Smooth muscle cell (in vitro differentiated cells): ENCODE results near the gene BLOC1S6. TPM values are rescaled to one million over a fixed set of nuclear protein-coding genes. Genes with fewer than 3 reads are reported as not detected.

Experiments used
- DNase-seq: peaks from one replicate; lab custom pipeline; 2025; ENCODE audit not compliant: unreplicated experiment; lab: John Stamatoyannopoulos, UW
- H2AFZ ChIP-seq: fragments of 200-600 bp; sonication (generic); 2 replicates; pipeline ENCODE4 v1.6.0; 2016; ENCODE audit warnings: antibody characterized with exemption, low read depth, mild to moderate bottlenecking
- H3F3A ChIP-seq: fragments of 200-600 bp; sonication (generic); 2 replicates; pipeline ENCODE4 v1.6.0; 2017; ENCODE audit warnings: antibody characterized with exemption, low read depth
- H3K27ac ChIP-seq: fragments of 200-600 bp; sonication (generic); 2 replicates; pipeline ENCODE4 v1.5.1; 2016; ENCODE audit warnings: low read depth, mild to moderate bottlenecking
- H3K27me3 ChIP-seq: fragments of 200-600 bp; sonication (generic); 2 replicates; pipeline ENCODE4 v1.6.1; 2016; ENCODE audit warnings: low read depth, mild to moderate bottlenecking
- H3K36me3 ChIP-seq: fragments of 200-600 bp; sonication (generic); 2 replicates; pipeline ENCODE4 v1.5.1; 2016; ENCODE audit warnings: low read depth
- H3K4me1 ChIP-seq: fragments of 200-600 bp; sonication (generic); 2 replicates; pipeline ENCODE4 v1.5.1; 2016; ENCODE audit warnings: low read depth
- H3K4me2 ChIP-seq: fragments of 200-600 bp; sonication (generic); 2 replicates; pipeline ENCODE4 v1.6.0; 2016; ENCODE audit warnings: mild to moderate bottlenecking
- H3K4me3 ChIP-seq: fragments of 200-600 bp; sonication (generic); 2 replicates; pipeline ENCODE4 v1.5.1; 2016; ENCODE audit warnings: mild to moderate bottlenecking
- H3K79me2 ChIP-seq: fragments of 200-600 bp; sonication (generic); 2 replicates; pipeline ENCODE4 v1.6.0; 2016; ENCODE audit warnings: low read depth, mild to moderate bottlenecking
- H3K9ac ChIP-seq: fragments of 200-600 bp; sonication (generic); 2 replicates; pipeline ENCODE4 v1.6.0; 2016; ENCODE audit warnings: low read depth
- H3K9me3 ChIP-seq: fragments of 200-600 bp; sonication (generic); replicated peaks from 2 replicates; pipeline ENCODE4 v1.5.1; 2016; ENCODE audit warnings: low read depth
- H4K20me1 ChIP-seq: fragments of 200-600 bp; sonication (generic); 2 replicates; pipeline ENCODE4 v1.6.0; 2016; ENCODE audit warnings: low read depth
- WGBS: methylation state at CpG from one replicate; pipeline ENCODE4 v1.1.7; 2016; ENCODE audit warnings: low lambda C conversion rate; 5-methylcytosine and 5-hydroxymethylcytosine counted together
- polyA plus RNA-seq: library from polyadenylated mRNA; unstranded; fragments of >200 nt; fragmentation: Nextera tagmentation; extraction: Ambion mirVana; gene quantifications from 2 replicates; pipeline ENCODE4 v1.2.1, GENCODE V29; 2016
- total RNA-seq: library from RNA; depleted of rRNA; stranded (reverse); fragments of >200 nt; gene quantifications from 2 replicates; pipeline ENCODE4 v1.2.3, GENCODE V29; 2014
- TF ChIP-seq, protein P1 (sequence below): fragments of 200-600 bp; sonication (generic); IDR thresholded peaks from 2 replicates; pipeline ENCODE4 v1.5.1; 2017; ENCODE audit warnings: borderline replicate concordance, mild to moderate bottlenecking, antibody characterized with exemption; ENCODE audit not compliant: insufficient read depth, poor library complexity, severe bottlenecking

BLOC1S6 gene
- total and polyA plus RNA-seq, 2 experiments from 2014 or later = 34.8 to 50.3 TPM

DNA sequence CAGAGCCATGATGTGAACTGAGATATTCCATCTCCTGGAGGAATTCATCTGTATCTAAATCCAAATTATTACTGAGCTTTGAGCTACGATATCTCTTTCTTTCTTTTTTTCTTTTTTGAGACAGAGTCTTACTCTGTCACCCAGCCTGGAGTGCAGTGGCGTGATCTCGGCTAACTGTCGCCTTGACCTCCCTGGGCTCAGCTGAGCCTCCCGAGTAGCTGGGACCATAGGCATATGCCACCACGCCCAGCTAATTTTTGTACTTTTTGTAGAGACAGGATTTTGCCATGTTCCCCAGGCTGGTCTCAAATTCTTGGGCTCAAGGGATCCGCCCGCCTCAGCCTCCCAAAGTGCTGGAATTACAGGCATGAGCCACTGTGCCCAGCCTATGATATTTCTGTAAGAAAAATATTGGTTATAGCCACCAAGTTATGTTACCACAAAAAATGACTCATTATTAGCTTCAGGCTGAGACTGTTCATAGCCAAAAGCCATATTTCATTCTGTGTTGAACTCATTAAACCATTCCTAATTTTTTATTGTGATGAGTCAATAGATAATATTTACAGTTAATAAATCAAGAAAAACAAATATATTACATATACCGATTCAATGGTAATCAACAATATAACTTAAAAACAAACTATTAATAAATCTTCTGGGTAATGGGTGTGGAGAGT is 37.5 kb upstream of the BLOC1S6 start:
- H4K20me1 ChIP-seq = no peaks in the 10 kb centered on the region
- TF ChIP-seq, protein P1, sequence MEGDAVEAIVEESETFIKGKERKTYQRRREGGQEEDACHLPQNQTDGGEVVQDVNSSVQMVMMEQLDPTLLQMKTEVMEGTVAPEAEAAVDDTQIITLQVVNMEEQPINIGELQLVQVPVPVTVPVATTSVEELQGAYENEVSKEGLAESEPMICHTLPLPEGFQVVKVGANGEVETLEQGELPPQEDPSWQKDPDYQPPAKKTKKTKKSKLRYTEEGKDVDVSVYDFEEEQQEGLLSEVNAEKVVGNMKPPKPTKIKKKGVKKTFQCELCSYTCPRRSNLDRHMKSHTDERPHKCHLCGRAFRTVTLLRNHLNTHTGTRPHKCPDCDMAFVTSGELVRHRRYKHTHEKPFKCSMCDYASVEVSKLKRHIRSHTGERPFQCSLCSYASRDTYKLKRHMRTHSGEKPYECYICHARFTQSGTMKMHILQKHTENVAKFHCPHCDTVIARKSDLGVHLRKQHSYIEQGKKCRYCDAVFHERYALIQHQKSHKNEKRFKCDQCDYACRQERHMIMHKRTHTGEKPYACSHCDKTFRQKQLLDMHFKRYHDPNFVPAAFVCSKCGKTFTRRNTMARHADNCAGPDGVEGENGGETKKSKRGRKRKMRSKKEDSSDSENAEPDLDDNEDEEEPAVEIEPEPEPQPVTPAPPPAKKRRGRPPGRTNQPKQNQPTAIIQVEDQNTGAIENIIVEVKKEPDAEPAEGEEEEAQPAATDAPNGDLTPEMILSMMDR = no peak
- no peaks in the 10 kb centered on the region for H3K9me3 ChIP-seq
- DNase-seq = no peak
- H3K79me2 ChIP-seq = no peaks in the 10 kb centered on the region
- peaks cover 1% of the 10 kb centered on the region for H3K27me3 ChIP-seq
- 97% methylated on average over 9 of the region's 9 CpGs for WGBS
- no peaks in the 10 kb centered on the region for H3K4me1 ChIP-seq
- no peaks in the 10 kb centered on the region for H3F3A ChIP-seq
- H3K4me3 ChIP-seq = no peak overlapping the region
- H3K27ac ChIP-seq = no peak overlapping the region
- H3K4me2 ChIP-seq = no peak overlapping the region
- no peaks in the 10 kb centered on the region for H3K36me3 ChIP-seq
- H2AFZ ChIP-seq = no peak overlapping the region
- H3K9ac ChIP-seq = no peak overlapping the region

DNA sequence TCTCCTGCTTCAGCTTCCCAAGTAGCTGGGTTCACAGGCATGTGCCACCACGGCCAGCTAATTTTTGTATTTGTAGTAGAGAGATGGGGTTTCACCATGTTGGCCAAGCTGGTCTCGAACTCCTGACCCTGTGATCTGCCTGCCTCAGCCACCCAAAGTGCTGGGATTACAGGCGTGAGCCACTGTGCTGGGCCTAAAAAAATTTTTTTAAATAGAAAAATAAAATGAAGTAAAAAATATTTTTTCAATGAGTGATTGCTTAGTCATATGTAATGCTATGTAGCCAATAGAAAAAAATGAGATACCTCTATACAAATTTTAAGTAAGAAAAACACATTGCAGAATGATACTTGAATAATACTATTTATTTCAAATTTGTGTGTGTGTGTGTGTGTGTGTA is 36.7 kb upstream of the BLOC1S6 start:
- no peak overlapping the region for H2AFZ ChIP-seq
- no peak overlapping the region for H3K4me3 ChIP-seq
- no peaks in the 10 kb centered on the region for H3K36me3 ChIP-seq
- peaks cover 9% of the 10 kb centered on the region for H3K27me3 ChIP-seq
- no peaks in the 10 kb centered on the region for H3K79me2 ChIP-seq
- H3K9me3 ChIP-seq = no peaks in the 10 kb centered on the region
- no peak overlapping the region for H3K27ac ChIP-seq
- H4K20me1 ChIP-seq = no peaks in the 10 kb centered on the region
- no peak overlapping the region for H3K9ac ChIP-seq
- TF ChIP-seq, protein P1 = no peak
- H3K4me1 ChIP-seq = no peaks in the 10 kb centered on the region
- DNase-seq = no peak
- no peaks in the 10 kb centered on the region for H3F3A ChIP-seq
- 84% methylated on average over 3 of the region's 3 CpGs for WGBS
- H3K4me2 ChIP-seq = no peak overlapping the region

DNA sequence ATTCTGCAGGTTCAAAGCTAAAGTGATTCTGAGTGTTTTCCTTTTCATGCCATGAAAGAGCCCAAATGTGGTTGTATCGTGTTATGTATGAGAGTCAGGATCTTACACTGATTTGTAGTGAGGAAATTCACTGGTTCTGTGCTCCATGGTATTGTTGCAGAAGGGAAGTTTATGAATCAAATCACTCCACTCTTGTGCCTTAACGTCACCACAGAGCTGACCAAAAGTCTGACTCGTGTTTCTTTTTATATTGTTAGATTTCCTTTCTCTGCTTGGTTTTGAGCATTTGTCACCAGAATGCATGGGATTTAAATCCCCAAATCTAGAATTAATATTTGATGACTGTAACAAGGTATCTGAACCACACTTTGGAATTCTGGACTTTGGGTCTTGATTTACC is 35.5 kb upstream of the BLOC1S6 start:
- H3K4me1 ChIP-seq = no peaks in the 10 kb centered on the region
- H2AFZ ChIP-seq = no peak overlapping the region
- no peak overlapping the region for H3K4me3 ChIP-seq
- H4K20me1 ChIP-seq = no peaks in the 10 kb centered on the region
- DNase-seq = no peak
- H3K36me3 ChIP-seq = no peaks in the 10 kb centered on the region
- H3K79me2 ChIP-seq = no peaks in the 10 kb centered on the region
- no peak overlapping the region for H3K27ac ChIP-seq
- TF ChIP-seq, protein P1 = no peak
- no peak overlapping the region for H3K9ac ChIP-seq
- peaks cover 21% of the 10 kb centered on the region for H3K27me3 ChIP-seq
- H3K9me3 ChIP-seq = no peaks in the 10 kb centered on the region
- H3F3A ChIP-seq = no peaks in the 10 kb centered on the region
- no peak overlapping the region for H3K4me2 ChIP-seq
- 86% methylated on average over 3 of the region's 3 CpGs for WGBS

DNA sequence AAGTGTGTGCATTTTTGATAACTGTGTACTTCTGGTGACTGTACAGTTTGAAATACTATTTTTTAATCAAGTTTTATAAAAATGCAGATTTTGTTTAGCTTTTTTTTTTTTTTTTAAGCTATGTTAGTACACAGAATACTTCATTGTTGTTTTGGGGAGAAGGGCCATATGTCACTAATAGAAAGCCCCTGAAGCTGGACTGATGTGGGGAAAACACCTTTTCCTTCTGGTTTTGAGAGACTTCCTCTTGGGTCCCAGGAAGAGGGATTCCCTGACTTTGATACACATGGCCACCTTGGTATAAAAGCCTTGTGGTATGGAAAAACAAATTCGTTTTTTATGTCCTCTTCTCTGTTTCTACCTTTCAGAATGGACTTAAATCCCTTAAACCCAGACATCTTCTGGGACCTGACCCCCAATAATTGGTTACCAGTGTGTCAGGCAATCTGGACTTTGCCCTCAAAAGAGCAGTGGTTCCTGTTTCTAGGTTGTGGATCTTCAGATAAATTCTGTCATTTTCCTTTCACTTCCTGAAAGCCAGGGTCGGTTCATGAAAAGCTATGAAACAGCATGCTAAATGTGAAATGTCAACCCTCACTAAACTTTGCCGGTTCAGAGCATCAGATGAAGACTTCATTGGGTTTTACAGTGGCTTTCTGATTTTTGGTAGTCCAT is 31.1 kb upstream of the BLOC1S6 start:
- H3K27ac ChIP-seq = no peak overlapping the region
- H3K4me3 ChIP-seq = no peak overlapping the region
- H3K27me3 ChIP-seq = peaks cover 39% of the 10 kb centered on the region
- H3K9me3 ChIP-seq = no peaks in the 10 kb centered on the region
- no peaks in the 10 kb centered on the region for H3K79me2 ChIP-seq
- no peak overlapping the region for H2AFZ ChIP-seq
- no peaks in the 10 kb centered on the region for H3F3A ChIP-seq
- H4K20me1 ChIP-seq = no peaks in the 10 kb centered on the region
- 66% methylated on average over 3 of the region's 3 CpGs for WGBS
- H3K4me1 ChIP-seq = no peaks in the 10 kb centered on the region
- no peak overlapping the region for H3K4me2 ChIP-seq
- no peaks in the 10 kb centered on the region for H3K36me3 ChIP-seq
- TF ChIP-seq, protein P1 = no peak
- no peak for DNase-seq
- H3K9ac ChIP-seq = no peak overlapping the region
